Measurements from ENCODE around the gene P3H2. TPM values are rescaled to one million over a fixed set of nuclear protein-coding genes. Genes with fewer than 3 reads are reported as not detected.

P3H2 gene
- total RNA-seq, 4 donors from 2014 or later: 0.85 to 6.8 (median 4.8) TPM

- no peak for TF ChIP-seq CTCF (IDR thresholded peaks at IDR 0.05; ENCODE audit: low read depth)
These were observed 23.7 kb downstream of the P3H2 start for GRCh38 chr3:190097025-190097424.

GRCh38 chr3:190096345-190096744 is 24.4 kb downstream of the P3H2 start:
- TF ChIP-seq CTCF (IDR thresholded peaks at IDR 0.05; ENCODE audit: low read depth): no peak

- TF ChIP-seq CTCF (IDR thresholded peaks at IDR 0.05; ENCODE audit: low read depth): no peak
These were observed 26.5 kb downstream of the P3H2 start for GRCh38 chr3:190094160-190094718.

GRCh38 chr3:190092250-190092649 is 28.4 kb downstream of the P3H2 start:
- TF ChIP-seq CTCF (IDR thresholded peaks at IDR 0.05; ENCODE audit: low read depth): no peak

- no peak for TF ChIP-seq CTCF (IDR thresholded peaks at IDR 0.05; ENCODE audit: low read depth)
These were observed 31.0 kb downstream of the P3H2 start for GRCh38 chr3:190089711-190090110.

- TF ChIP-seq CTCF (IDR thresholded peaks at IDR 0.05; ENCODE audit: low read depth): no peak
These were observed 31.8 kb downstream of the P3H2 start for GRCh38 chr3:190088890-190089289.

GRCh38 chr3:190086191-190086590 is 34.5 kb downstream of the P3H2 start:
- no peak for TF ChIP-seq CTCF (IDR thresholded peaks at IDR 0.05; ENCODE audit: low read depth)

Data from subcutaneous adipose tissue (tissue), 4 donors.